A549 (cell line): ENCODE data around the gene PRRC1.

Source experiments
- BHLHE40 ChIP-seq: IDR thresholded peaks from 2 replicates; pipeline ENCODE4 v1.6.1; 2012; ENCODE audit warnings: low read depth, low read length, inconsistent platforms
- CBX8 ChIP-seq: fragments of 200-600 bp; sonication (generic); IDR thresholded peaks from 2 replicates; pipeline ENCODE4 v1.6.1; 2016
- ELK1 ChIP-seq: fragments of 150-350 bp; IDR thresholded peaks from 2 replicates; pipeline ENCODE4 v1.6.1; 2014; ENCODE audit warnings: low read depth, mild to moderate bottlenecking, low read length
- EP300 ChIP-seq, 2 experiments: fragments of >200 bp; sonication (Bioruptor Twin); formaldehyde crosslinking; IDR thresholded peaks; 2 replicates in 1 of 2; 3 replicates in 1 of 2; pipeline ENCODE4 v1.6.1; 2016 to 2017
- ESRRA ChIP-seq: fragments of 150-350 bp; IDR thresholded peaks from 2 replicates; pipeline ENCODE4 v1.6.1; 2014; ENCODE audit warnings: mild to moderate bottlenecking, low read length, borderline replicate concordance
- FOSL2 ChIP-seq, 2 experiments: fragments of 450-650 bp in 1 of 2; fragments of >200 bp in 1 of 2; sonication (Bioruptor Twin) in 1 of 2; formaldehyde crosslinking; IDR thresholded peaks; 2 replicates each; pipeline versions ENCODE4 v1.5.0 to v1.6.1; 2016 to 2020; ENCODE audit warnings: mild to moderate bottlenecking in 1 of 2, moderate library complexity in 1 of 2
- JUN ChIP-seq, 2 experiments: fragments of >200 bp; sonication (Bioruptor Twin); formaldehyde crosslinking; IDR thresholded peaks; 2 replicates in 1 of 2; 3 replicates in 1 of 2; pipeline ENCODE4 v1.6.1; 2016 to 2017
- POLR2A ChIP-seq: IDR thresholded peaks from 2 replicates; pipeline ENCODE4 v1.6.1; 2012; ENCODE audit warnings: mild to moderate bottlenecking, low read length
- RARB ChIP-seq: fragments of 250-450 bp; sonication (Bioruptor Pico); IDR thresholded peaks from 2 replicates; pipeline ENCODE4 v1.8.0; 2021; ENCODE audit warnings: mild to moderate bottlenecking, moderate library complexity
- REST ChIP-seq: fragments of 200-600 bp; sonication (generic); IDR thresholded peaks from 2 replicates; pipeline ENCODE4 v1.6.1; 2016; ENCODE audit warnings: antibody characterized with exemption, mild to moderate bottlenecking, moderate library complexity
- SREBF2 ChIP-seq: fragments of 450-650 bp; IDR thresholded peaks from 2 replicates; pipeline ENCODE4 v1.6.1; 2014; ENCODE audit warnings: mild to moderate bottlenecking, moderate library complexity
- TF ChIP-seq, protein P1 (sequence below): fragments of >200 bp; sonication (Bioruptor Twin); formaldehyde crosslinking; IDR thresholded peaks from 3 replicates; pipeline ENCODE4 v1.5.1; 2016
- TF ChIP-seq, protein P2 (sequence below): fragments of 450-650 bp; IDR thresholded peaks from 2 replicates; pipeline ENCODE4 v1.6.1; 2014; ENCODE audit warnings: antibody characterized with exemption

GRCh38 chr5:127519527-127519926 lies 2.1 kb downstream of the PRRC1 start:
- TF ChIP-seq, protein P1, sequence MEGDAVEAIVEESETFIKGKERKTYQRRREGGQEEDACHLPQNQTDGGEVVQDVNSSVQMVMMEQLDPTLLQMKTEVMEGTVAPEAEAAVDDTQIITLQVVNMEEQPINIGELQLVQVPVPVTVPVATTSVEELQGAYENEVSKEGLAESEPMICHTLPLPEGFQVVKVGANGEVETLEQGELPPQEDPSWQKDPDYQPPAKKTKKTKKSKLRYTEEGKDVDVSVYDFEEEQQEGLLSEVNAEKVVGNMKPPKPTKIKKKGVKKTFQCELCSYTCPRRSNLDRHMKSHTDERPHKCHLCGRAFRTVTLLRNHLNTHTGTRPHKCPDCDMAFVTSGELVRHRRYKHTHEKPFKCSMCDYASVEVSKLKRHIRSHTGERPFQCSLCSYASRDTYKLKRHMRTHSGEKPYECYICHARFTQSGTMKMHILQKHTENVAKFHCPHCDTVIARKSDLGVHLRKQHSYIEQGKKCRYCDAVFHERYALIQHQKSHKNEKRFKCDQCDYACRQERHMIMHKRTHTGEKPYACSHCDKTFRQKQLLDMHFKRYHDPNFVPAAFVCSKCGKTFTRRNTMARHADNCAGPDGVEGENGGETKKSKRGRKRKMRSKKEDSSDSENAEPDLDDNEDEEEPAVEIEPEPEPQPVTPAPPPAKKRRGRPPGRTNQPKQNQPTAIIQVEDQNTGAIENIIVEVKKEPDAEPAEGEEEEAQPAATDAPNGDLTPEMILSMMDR: no peak
- TF ChIP-seq JUN (IDR thresholded peaks at IDR 0.05) (no peak), CBX8 (no peak), POLR2A (no peak), SREBF2 (no peak), ESRRA (no peak), RARB (CRISPR knock-in tag) (no peak), REST (no peak), ELK1 (no peak), FOSL2 (IDR thresholded peaks at IDR 0.05) (no peak), FOSL2 (CRISPR knock-in tag; IDR thresholded peaks at IDR 0.05) (no peak), BHLHE40 (no peak), EP300 (IDR thresholded peaks at IDR 0.05) (no peak)
- TF ChIP-seq, protein P2, sequence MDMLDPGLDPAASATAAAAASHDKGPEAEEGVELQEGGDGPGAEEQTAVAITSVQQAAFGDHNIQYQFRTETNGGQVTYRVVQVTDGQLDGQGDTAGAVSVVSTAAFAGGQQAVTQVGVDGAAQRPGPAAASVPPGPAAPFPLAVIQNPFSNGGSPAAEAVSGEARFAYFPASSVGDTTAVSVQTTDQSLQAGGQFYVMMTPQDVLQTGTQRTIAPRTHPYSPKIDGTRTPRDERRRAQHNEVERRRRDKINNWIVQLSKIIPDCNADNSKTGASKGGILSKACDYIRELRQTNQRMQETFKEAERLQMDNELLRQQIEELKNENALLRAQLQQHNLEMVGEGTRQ: no peak
